ENCODE results near the gene MCC. TPM values are rescaled to one million over a fixed set of nuclear protein-coding genes. Genes with fewer than 3 reads are reported as not detected.

Gene MCC
- total and polyA plus RNA-seq, 2 of the 4 experiments (the other 2 are of a cell fraction), result 5.0 to 20.6 TPM

GRCh38 chr5:113358696-113359095, 129.6 kb downstream of the MCC start:
- H2BK120ac ChIP-seq (ENCODE audit: low read depth, low read length), result no peak overlapping the region
- no peak overlapping the region for H2BK15ac ChIP-seq (ENCODE audit: low read depth, low read length)
- H3K9me1 ChIP-seq (ENCODE audit: insufficient read depth, low read length), result 0 out of 2 replicates have a peak, but pooled peaks cover 2% of the 10 kb centered on the region
- no peak overlapping the region for H2AK5ac ChIP-seq (ENCODE audit: low read depth, low read length)
- H3K4ac ChIP-seq (ENCODE audit: low read depth, low read length), result no peak overlapping the region
- no peaks in the 10 kb centered on the region for H3K27me3 ChIP-seq (ENCODE audit: control insufficient read depth, insufficient read depth, low read length)
- no peak overlapping the region for H4K91ac ChIP-seq (ENCODE audit: insufficient read depth, low read depth, low read length)
- no peak overlapping the region for H3K14ac ChIP-seq (replicated peaks; ENCODE audit: low read depth, low read length)
- H2BK5ac ChIP-seq (ENCODE audit: low read depth, low read length, poor library complexity, severe bottlenecking), result no peak overlapping the region
- H4K8ac ChIP-seq (ENCODE audit: low read depth in 2 of 2, low read length in 2 of 2), result no peak overlapping the region
- no peak overlapping the region for H2AFZ ChIP-seq (replicated peaks; ENCODE audit: low read length, poor library complexity)
- no peaks in the 10 kb centered on the region for H3K79me1 ChIP-seq (ENCODE audit: low read depth in 1 of 2, low read length in 2 of 2)
- no peak overlapping the region for H3K4me3 ChIP-seq (ENCODE audit: insufficient read depth, low read depth, low read length)
- H3K27ac ChIP-seq (ENCODE audit: insufficient read depth, low read length), result no peak overlapping the region
- TF ChIP-seq CHD1 (IDR thresholded peaks at IDR 0.05; ENCODE audit: low read depth, low read length) (no peak), CEBPB (IDR thresholded peaks at IDR 0.05; ENCODE audit: low read depth, low read length) (no peak), ELK1 (IDR thresholded peaks at IDR 0.05; ENCODE audit: borderline replicate concordance, low read depth, low read length) (no peak), NFE2L2 (IDR thresholded peaks at IDR 0.05; ENCODE audit: low read depth, low read length) (no peak), RFX5 (IDR thresholded peaks at IDR 0.05; ENCODE audit: low read depth, low read length) (no peak), FOS (IDR thresholded peaks at IDR 0.05; ENCODE audit: low read depth, low read length) (no peak), SMC3 (IDR thresholded peaks at IDR 0.05; ENCODE audit: low read depth, low read length) (no peak), MXI1 (IDR thresholded peaks at IDR 0.05; ENCODE audit: borderline replicate concordance, low read depth, low read length) (no peak), MAFK (IDR thresholded peaks at IDR 0.05; ENCODE audit: low read depth, low read length) (no peak), BHLHE40 (IDR thresholded peaks at IDR 0.05; ENCODE audit: low read depth, low read length) (no peak), RCOR1 (IDR thresholded peaks at IDR 0.05; ENCODE audit: insufficient replicate concordance, low read length) (no peak), RAD21 (IDR thresholded peaks at IDR 0.05; ENCODE audit: low read length) (no peak)
- no CpG with 5 or more reads among the region's 3 CpGs for WGBS, 2 experiments (ENCODE audit: extremely low coverage in 2 of 2, insufficient read length in 1 of 2)
- BruUV-seq (replicated peaks), result no TSS peak
- no peaks in the 10 kb centered on the region for H3K36me3 ChIP-seq (ENCODE audit: control insufficient read depth, insufficient read depth, low read length)
- H4K20me1 ChIP-seq (ENCODE audit: insufficient read depth, low read length), result no peaks in the 10 kb centered on the region
- H3K4me1 ChIP-seq (ENCODE audit: control insufficient read depth, insufficient read depth, low read length), result peaks cover 5% of the 10 kb centered on the region; the same call in 1 of the 2 replicates
- H2AK9ac ChIP-seq (replicated peaks; ENCODE audit: low read depth, low read length, poor library complexity), result no peak overlapping the region
- H3K18ac ChIP-seq (ENCODE audit: low read depth, low read length), result no peak overlapping the region
- in situ Hi-C loops (cut with MboI; ENCODE audit: low sequenced_read_pairs) (no loop called here), dilution Hi-C loops (cut with HindIII; ENCODE audit: low sequenced_read_pairs, unreplicated experiment) (no loop called here), intact Hi-C loops (cut with micrococcal nuclease) (no loop called here)
- POLR2A ChIA-PET (ENCODE audit: unreplicated experiment), result no interaction called here
- H3K4me2 ChIP-seq (ENCODE audit: low read depth, low read length), result no peak overlapping the region
- DNase-seq (no peak), ATAC-seq (ENCODE audit: low read depth) (no peak)
- H2BK20ac ChIP-seq (ENCODE audit: low read depth, low read length), result no peak overlapping the region
- H4K5ac ChIP-seq (ENCODE audit: low read depth, low read length), result no peak overlapping the region
- H3K23ac ChIP-seq (ENCODE audit: low read depth, low read length), result no peak overlapping the region
- CTCF ChIA-PET, result no interaction called here
- H3K9me3 ChIP-seq (ENCODE audit: control insufficient read depth, insufficient read depth, low read length), result no peaks in the 10 kb centered on the region
- H3K9ac ChIP-seq (ENCODE audit: low read depth, low read length), result no peak overlapping the region
- H3K56ac ChIP-seq (ENCODE audit: extremely low read depth, insufficient read depth, low read length), result no peak overlapping the region
